DOHH2 (cell line): ENCODE data around the gene NAGPA.

Source experiments
- H3F3A ChIP-seq: fragments of 200-600 bp; sonication (generic), shearing (Covaris generic); 2 replicates; pipeline ENCODE4 v1.6.0; 2016; ENCODE audit warnings: antibody characterized with exemption, mild to moderate bottlenecking; ENCODE audit not compliant: control insufficient read depth, insufficient read depth
- H3K27ac ChIP-seq: fragments of 200-600 bp; sonication (generic); 2 replicates; pipeline ENCODE4 v1.5.1; 2014; ENCODE audit warnings: low read depth, mild to moderate bottlenecking, low read length, moderate library complexity
- H3K27me3 ChIP-seq: fragments of 200-600 bp; sonication (generic); 2 replicates; pipeline ENCODE4 v1.6.1; 2014; ENCODE audit warnings: mild to moderate bottlenecking, low read length, mixed read lengths; ENCODE audit not compliant: control insufficient read depth
- H3K36me3 ChIP-seq: fragments of 200-600 bp; sonication (generic); 2 replicates; pipeline ENCODE4 v1.6.1; 2014; ENCODE audit warnings: mild to moderate bottlenecking, low read length, moderate library complexity, mixed read lengths; ENCODE audit not compliant: control insufficient read depth
- H3K4me1 ChIP-seq: fragments of 200-600 bp; sonication (generic); 2 replicates; pipeline ENCODE4 v1.6.1; 2014; ENCODE audit warnings: mild to moderate bottlenecking, low read length, mixed read lengths; ENCODE audit not compliant: control insufficient read depth
- H3K4me2 ChIP-seq: fragments of 200-600 bp; sonication (generic); 2 replicates; pipeline ENCODE4 v1.6.0; 2014; ENCODE audit warnings: mild to moderate bottlenecking, low read length, moderate library complexity
- H3K4me3 ChIP-seq: fragments of 200-600 bp; sonication (generic); 2 replicates; pipeline ENCODE4 v1.5.1; 2014; ENCODE audit warnings: mild to moderate bottlenecking, low read length, mixed read lengths
- H3K79me2 ChIP-seq: fragments of 200-600 bp; sonication (generic); 2 replicates; pipeline ENCODE4 v1.6.1; 2014; ENCODE audit warnings: mild to moderate bottlenecking, low read length, mixed read lengths; ENCODE audit not compliant: control insufficient read depth
- H3K9me2 ChIP-seq: fragments of 200-600 bp; sonication (generic); replicated peaks from 2 replicates; pipeline ENCODE4 v1.6.1; 2014; ENCODE audit warnings: mild to moderate bottlenecking, low read length, mixed read lengths; ENCODE audit not compliant: control insufficient read depth
- H3K9me3 ChIP-seq: fragments of 200-600 bp; sonication (generic); 2 replicates; pipeline ENCODE4 v1.6.1; 2014; ENCODE audit warnings: antibody characterized with exemption, low read length, mixed read lengths; ENCODE audit not compliant: control insufficient read depth, insufficient read depth
- H4K20me1 ChIP-seq: fragments of 200-600 bp; sonication (generic); 2 replicates; pipeline ENCODE4 v1.6.0; 2014; ENCODE audit warnings: low read depth, mild to moderate bottlenecking, antibody characterized with exemption, low read length, moderate library complexity; ENCODE audit not compliant: control insufficient read depth, insufficient read depth
- EZH2phosphoT487 ChIP-seq: fragments of 200-600 bp; sonication (generic); IDR thresholded peaks from 2 replicates; pipeline ENCODE4 v1.6.1; 2017; ENCODE audit warnings: borderline replicate concordance, mild to moderate bottlenecking, antibody characterized with exemption, low read length, moderate library complexity, mixed read lengths
- TF ChIP-seq, protein P1 (sequence below): fragments of 200-600 bp; sonication (generic); IDR thresholded peaks from one replicate; pipeline ENCODE4 v1.5.1; 2014; ENCODE audit warnings: antibody characterized with exemption, mild to moderate bottlenecking, low read depth, low read length; ENCODE audit not compliant: poor library complexity, severe bottlenecking

Gene NAGPA

DNA sequence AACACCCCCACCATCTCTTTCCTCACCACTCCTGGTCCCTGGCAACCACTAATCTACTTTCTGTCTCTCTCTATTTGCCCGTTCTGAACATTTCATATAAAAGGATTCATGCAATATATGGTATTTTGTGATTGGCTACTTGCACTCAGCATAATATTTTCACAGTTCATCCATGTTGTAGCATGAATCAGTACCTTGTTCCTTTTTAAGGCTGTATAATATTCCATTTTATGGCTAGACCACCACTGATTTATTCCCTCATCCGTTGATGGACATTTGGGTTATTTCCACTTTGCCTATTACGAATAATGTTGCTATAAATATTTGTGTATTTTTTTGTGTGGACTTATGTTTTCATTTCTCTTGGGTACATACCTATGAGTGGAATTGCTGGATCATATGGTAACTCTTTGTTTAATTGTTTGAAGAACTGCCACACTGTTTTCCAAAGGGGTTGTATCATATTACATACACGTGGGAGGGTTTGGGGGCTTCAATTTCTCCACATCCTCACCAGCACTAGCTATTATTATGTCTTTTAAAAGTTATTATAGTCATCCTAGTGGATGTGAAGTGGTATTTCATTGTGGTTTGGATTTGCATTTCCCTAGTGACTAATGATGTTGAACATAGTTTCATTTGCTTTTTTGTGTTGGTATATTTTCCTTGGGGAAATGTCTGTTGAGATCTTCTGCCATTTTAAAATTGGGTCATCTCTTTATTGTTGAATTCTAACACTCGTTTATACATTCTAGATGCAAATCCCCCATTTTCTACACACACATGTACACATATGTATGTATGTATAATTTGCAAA, 49.4 kb downstream of the NAGPA start:
- no peaks in the 10 kb centered on the region for H3F3A ChIP-seq
- no peaks in the 10 kb centered on the region for H3K9me2 ChIP-seq
- H3K79me2 ChIP-seq: no peaks in the 10 kb centered on the region
- no peak for TF ChIP-seq EZH2phosphoT487
- TF ChIP-seq, protein P1, sequence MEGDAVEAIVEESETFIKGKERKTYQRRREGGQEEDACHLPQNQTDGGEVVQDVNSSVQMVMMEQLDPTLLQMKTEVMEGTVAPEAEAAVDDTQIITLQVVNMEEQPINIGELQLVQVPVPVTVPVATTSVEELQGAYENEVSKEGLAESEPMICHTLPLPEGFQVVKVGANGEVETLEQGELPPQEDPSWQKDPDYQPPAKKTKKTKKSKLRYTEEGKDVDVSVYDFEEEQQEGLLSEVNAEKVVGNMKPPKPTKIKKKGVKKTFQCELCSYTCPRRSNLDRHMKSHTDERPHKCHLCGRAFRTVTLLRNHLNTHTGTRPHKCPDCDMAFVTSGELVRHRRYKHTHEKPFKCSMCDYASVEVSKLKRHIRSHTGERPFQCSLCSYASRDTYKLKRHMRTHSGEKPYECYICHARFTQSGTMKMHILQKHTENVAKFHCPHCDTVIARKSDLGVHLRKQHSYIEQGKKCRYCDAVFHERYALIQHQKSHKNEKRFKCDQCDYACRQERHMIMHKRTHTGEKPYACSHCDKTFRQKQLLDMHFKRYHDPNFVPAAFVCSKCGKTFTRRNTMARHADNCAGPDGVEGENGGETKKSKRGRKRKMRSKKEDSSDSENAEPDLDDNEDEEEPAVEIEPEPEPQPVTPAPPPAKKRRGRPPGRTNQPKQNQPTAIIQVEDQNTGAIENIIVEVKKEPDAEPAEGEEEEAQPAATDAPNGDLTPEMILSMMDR: no peak
- no peak overlapping the region for H3K4me3 ChIP-seq
- no peaks in the 10 kb centered on the region for H3K27me3 ChIP-seq
- H3K36me3 ChIP-seq: no peaks in the 10 kb centered on the region
- H3K27ac ChIP-seq: no peak overlapping the region
- no peaks in the 10 kb centered on the region for H4K20me1 ChIP-seq
- H3K9me3 ChIP-seq: no peaks in the 10 kb centered on the region
- no peaks in the 10 kb centered on the region; the same call in 1 of the 2 replicates for H3K4me1 ChIP-seq
- no peak overlapping the region for H3K4me2 ChIP-seq

DNA sequence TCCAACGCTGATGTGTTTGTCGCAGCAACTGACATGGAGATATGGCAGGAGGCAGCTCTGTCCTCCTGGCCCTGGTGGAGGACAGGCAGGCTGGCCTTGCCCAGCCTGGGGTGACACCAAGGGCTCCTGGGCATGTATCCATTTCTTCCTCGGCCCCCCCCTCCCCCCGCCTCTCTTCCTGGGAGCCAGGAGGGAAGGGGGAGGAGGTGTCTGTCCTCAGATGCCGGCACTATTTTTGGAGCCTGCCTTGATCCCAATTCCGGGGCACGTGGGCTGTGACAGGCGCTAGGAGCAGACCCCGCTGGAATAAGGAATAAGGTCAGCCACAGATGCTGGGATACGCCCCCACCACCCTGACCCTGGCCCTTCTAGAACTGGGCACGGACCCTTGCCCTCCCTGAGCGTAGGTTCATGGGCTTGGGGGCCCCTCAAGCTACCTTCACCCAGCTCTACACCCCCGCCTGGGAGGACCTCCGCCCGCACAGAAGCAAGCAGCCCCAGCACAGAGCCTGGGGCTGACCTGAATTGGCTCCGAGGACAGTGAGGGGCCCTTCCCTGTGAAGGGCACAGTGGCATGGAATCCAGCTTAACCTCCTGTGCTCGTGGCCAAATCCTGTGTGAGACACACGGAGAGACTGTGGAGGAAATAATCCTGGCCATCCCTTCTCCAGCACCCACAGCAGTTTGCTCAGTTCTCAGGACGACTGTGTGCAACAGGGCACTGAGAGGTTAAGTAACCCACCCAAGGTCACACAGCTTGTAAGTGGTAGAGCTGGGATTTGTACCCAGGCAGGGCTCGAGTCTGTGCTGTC, 51.5 kb downstream of the NAGPA start:
- Histone ChIP-seq H3K79me2 (no peaks in the 10 kb centered on the region), H3K9me3 (no peaks in the 10 kb centered on the region), H3F3A (no peaks in the 10 kb centered on the region), H3K36me3 (no peaks in the 10 kb centered on the region), H3K4me2 (no peak overlapping the region), H3K27me3 (0 out of 2 replicates have a peak, but pooled peaks cover 4% of the 10 kb centered on the region), H3K9me2 (no peaks in the 10 kb centered on the region), H3K27ac (no peak overlapping the region), H4K20me1 (no peaks in the 10 kb centered on the region), H3K4me3 (no peak overlapping the region), H3K4me1 (peaks cover 3% of the 10 kb centered on the region; the same call in 1 of the 2 replicates)
- TF ChIP-seq, protein P1: no peak
- TF ChIP-seq EZH2phosphoT487: no peak

DNA sequence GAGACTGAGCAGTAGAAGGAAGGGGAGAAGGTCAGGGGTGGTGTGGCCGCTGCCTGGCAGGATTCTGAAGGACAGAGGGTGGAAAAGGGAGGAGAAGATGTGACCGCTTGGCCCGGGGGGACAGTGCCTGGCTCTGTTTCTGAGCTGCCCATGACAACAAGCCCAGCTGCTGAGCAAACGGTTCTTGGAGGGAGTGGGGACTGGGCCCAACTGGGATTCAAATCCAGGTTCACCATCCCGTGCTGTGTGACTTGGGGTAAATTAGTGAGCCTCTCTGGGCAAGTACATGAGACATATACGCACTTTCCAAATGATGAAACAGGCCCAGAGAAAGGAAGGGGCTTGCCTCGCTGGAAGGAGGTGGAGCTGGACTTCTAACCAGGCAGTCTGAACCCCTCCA, 52.3 kb downstream of the NAGPA start:
- Histone ChIP-seq H3K79me2 (no peaks in the 10 kb centered on the region), H3F3A (no peaks in the 10 kb centered on the region), H3K36me3 (no peaks in the 10 kb centered on the region), H3K27me3 (0 out of 2 replicates have a peak, but pooled peaks cover 4% of the 10 kb centered on the region), H3K9me2 (no peaks in the 10 kb centered on the region), H3K4me1 (peaks cover 7% of the 10 kb centered on the region), H3K9me3 (no peaks in the 10 kb centered on the region), H3K4me3 (no peak overlapping the region), H3K27ac (no peak overlapping the region), H4K20me1 (no peaks in the 10 kb centered on the region), H3K4me2 (no peak overlapping the region)
- TF ChIP-seq, protein P1: no peak
- TF ChIP-seq EZH2phosphoT487: no peak
